Dedifferentiated amniotic fluid mesenchymal stem cell (primary cell): ENCODE data around the gene AKAP12.

Experiments used
- DNase-seq: peaks from one replicate; pipeline ENCODE4 v3.0.0-alpha.2; 2016; ENCODE audit errors: extremely low spot score

The AKAP12 gene, protein sequence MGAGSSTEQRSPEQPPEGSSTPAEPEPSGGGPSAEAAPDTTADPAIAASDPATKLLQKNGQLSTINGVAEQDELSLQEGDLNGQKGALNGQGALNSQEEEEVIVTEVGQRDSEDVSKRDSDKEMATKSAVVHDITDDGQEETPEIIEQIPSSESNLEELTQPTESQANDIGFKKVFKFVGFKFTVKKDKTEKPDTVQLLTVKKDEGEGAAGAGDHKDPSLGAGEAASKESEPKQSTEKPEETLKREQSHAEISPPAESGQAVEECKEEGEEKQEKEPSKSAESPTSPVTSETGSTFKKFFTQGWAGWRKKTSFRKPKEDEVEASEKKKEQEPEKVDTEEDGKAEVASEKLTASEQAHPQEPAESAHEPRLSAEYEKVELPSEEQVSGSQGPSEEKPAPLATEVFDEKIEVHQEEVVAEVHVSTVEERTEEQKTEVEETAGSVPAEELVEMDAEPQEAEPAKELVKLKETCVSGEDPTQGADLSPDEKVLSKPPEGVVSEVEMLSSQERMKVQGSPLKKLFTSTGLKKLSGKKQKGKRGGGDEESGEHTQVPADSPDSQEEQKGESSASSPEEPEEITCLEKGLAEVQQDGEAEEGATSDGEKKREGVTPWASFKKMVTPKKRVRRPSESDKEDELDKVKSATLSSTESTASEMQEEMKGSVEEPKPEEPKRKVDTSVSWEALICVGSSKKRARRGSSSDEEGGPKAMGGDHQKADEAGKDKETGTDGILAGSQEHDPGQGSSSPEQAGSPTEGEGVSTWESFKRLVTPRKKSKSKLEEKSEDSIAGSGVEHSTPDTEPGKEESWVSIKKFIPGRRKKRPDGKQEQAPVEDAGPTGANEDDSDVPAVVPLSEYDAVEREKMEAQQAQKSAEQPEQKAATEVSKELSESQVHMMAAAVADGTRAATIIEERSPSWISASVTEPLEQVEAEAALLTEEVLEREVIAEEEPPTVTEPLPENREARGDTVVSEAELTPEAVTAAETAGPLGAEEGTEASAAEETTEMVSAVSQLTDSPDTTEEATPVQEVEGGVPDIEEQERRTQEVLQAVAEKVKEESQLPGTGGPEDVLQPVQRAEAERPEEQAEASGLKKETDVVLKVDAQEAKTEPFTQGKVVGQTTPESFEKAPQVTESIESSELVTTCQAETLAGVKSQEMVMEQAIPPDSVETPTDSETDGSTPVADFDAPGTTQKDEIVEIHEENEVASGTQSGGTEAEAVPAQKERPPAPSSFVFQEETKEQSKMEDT (N-terminal part only)

DNA sequence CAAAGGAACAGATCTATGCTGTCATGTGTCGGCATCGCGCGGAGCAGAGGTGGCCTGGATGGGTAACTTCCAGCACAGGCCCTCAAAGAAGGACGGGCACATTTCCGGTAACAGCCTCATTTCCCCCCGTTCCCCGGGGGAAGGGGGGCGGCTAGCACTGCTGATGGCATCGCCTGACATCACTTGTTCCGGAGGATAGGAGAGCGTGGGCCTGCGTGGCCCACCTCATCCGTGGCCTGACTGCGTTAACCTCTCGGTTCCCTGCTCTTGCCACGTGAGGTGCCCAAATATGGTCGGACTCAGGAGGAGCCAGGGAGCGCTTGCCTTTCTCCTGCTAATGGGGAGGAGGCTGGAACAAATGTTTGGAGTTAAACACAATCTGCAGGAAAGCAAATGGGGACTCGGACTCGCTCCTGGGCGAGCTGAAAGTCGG, at the start of gene AKAP12:
TSS of gene AKAP12 (plus strand) at position 365 of the 433 bp plus-strand sequence. CDS start 596 bp downstream, outside the sequence.
- no peak for DNase-seq

DNA sequence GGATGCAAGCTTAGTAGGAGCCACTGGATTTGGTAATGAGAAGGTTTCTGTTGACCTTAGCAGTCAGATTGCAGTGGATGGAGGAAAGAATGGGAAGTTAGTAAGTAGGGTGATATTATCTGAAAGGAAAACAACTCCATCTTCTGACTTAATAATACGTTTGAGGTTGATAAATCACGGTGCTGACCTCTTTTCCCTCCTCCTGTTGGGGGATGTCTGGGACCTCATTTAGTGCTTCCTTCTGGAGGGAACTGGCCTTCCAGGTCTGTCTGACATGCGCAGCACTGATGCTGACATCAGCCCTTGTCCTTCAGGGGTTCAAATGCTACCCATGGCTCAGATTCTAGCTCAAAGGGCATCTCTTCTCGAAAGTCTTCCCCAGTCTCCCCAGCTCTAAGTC, 48.2 kb upstream of the AKAP12 start:
- DNase-seq, result no peak

DNA sequence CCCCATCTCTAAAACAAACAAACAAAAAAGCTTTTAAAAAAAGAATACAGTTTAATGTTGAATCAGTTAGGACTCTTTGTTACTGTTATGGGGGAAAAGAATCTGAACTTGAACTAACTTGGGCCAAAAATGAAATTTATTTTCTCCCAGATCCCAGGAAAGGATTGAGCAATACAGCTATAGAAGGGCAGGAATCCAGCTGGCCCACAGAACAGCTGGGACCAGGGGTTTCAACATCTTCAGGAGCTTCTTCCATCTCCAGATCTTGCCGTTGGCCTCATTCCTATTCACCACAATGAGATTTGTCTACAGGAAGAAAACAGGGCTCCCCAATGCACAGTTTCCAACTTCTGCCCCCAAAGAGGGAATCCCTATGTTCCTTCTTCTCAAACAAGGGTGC, 43.2 kb upstream of the AKAP12 start:
- DNase-seq, result peak; percentile 40

DNA sequence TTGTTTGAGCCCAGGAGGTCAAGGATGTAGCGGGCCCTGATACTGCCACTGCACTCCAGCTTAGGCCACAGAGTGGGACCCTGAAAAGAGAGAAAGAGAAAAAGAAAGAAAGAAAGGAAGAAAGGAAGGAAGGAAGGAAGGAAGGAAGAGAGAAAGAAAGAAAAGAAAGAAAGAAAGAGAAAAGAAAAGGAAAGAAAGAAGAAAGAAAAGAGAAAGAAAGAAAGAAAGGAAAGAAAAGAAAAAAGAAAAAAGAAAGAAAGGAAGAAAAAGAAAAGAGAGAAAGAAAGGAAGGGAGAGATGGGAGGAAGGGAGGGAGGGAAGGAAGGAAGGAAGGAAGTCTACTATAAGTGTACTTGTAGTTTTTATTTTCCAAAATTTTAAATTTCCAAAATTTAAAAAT, 42.2 kb upstream of the AKAP12 start:
- DNase-seq, result no peak

DNA sequence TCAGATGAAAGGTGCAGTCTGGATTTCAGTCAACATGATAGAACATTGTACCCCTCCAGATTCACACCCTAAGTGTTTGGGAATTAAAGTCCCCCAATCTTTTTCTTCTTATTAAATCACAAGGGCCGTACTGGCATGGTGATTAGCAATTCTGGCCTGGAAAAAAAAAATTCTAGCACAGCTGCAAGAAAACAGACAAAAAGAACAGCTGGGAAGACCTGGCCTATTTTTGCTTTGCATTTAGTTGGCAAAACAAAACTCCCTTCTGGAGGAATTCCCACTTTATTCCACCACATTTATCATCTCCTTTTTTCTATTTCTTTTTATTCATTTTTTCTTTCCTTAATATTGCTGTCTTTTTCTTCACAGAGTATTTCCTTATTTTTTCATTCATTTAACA, 39.8 kb upstream of the AKAP12 start:
- DNase-seq, result no peak

DNA sequence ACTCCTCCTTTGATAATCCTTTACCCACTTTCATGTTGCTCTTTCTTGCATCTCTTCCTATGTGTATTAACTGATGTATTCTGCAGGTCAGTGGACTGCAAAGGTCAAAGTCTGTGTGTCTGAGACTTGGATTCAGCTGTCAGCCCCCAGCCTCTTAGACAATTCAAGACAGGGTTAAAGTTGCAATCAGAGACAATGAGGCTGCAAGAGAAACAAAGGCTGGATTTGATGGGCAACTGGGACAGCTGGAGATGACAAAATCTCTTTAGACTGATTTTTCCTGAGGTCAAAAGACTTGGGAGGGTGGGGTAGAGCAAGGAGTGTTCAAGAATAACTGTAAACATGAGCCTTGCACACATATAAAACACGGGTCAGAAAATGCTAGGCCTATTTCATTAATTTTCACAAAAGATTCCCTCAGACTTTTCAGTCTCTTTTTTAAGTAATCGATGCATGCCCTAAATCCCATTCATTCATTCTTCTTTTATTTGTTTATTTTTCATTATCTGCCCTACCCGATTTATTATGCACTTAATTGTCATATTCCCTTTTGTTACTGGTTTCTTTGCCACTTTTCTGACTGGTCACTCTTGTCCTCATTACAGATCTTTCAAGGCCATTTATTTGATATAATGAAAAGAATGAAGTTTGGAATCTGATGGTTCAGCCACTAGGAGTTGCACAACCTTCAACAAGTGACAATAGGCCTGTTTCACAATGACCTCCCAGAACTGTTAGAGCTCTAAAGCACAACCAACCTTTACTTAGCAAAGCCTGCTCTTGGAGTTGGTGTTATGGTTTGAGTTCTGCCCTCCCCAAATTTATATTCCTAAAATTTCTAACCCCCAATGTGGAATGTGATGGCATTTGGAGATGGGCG, 33.8 kb upstream of the AKAP12 start:
- DNase-seq, result no peak

DNA sequence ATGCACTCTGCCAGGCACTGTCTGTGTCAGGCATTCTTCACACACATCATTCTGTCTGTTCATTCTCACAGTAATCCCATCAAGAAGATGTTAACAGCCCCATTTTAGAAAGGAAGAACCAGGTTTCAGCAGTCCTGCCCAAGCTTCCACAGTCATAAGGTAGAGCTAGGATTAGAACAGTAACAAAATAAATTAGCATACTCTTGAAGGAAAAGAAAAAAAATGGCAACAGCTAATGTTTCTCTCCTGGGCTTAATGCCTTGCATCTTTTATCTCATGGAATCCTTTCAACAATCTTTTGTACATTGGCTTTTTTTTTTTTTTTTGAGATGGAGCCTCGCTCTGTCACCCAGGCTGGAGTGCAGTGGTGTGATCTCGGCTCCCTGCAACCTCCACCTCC, 32.1 kb upstream of the AKAP12 start:
- DNase-seq, result no peak

DNA sequence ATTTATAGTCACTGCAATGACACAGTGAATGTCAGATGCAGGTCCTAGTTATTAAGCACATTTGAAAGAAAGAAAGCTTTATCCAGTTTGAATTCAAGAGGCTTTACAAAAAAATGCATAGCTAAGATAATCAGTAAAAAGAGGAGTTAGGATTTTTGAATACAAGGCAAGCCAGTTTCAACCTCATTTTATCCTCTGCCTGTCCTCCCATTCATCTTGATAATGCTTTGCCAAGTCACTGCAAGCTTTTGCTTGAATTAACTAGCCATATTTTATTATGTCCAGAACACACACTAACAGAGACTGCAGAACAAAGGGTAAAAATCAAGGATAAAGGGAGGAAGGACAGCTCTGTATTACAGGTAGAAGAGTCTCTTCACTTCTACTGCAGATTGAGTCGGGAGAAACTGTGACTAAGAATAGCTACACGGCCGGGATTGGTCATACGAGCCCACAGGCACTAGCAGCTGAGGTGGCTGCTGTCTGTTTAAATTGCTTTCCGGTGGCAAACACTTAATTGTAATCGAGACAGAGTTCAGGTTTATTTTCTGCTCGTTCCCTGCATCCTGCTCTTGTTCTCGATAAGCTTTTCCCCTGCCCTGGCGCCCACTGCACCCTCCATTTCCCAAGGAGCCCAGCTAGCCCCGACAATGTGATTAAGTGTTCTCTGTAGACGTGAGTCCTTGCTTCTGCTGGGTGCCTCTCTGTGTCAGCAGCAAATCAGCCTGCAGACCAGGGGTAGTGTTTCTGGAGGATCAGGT, 30.5 kb upstream of the AKAP12 start:
- no peak for DNase-seq

DNA sequence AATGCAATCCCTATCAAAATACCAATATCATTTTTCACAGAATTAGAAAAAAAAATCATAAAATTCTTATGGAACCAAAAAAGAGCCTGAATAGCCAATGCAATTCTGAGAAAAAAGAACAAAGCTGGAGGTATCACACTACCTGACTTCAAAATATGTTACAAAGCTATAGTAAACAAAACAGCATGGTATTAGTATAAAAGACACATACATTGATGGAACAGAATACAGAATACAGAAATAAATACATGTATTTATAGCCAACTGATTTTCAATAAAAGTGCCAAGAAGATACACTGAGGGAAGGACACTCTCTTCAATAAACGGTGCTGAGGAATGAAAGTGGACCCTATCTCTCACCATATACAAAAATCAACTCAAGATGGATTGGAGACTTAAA, 28.7 kb upstream of the AKAP12 start:
- no peak for DNase-seq

DNA sequence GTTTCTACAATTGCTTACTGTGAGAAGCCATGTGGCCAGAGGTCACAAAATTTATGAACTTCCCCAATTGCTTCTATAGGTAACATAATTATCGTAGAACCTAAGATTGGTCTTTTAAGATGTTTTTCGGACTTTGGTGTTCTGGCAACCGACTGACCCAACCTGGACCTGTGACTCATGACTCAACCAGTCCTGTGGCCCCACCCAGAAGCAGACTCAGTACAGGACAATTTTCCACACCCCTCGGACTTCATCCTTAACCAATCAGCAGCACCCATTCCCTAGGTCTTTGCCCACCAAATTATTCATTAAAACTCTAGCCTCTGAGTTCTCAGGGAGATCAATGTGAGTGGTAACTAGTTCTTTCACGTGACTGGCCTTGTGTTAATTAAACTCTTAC, 26.4 kb upstream of the AKAP12 start:
- no peak for DNase-seq

DNA sequence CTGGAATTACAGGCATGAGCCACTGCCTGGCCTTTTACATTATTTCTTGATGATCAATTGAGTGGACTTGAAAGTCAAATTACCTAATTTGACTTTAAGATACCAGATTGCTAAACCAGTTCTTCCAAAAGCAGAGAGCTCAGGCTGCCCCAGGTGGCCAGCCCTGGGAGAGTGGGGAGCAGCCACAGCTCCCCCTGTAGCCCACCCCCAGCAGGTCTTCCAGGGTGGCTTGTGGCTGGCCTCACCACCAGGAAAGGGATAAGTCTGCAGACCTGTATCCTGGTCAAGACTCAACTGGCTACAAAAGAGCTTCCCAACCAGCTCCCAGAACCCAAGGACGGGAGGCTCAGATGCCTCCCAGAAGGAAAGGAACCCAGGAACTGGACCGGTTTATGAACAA, 23.8 kb upstream of the AKAP12 start:
- no peak for DNase-seq

DNA sequence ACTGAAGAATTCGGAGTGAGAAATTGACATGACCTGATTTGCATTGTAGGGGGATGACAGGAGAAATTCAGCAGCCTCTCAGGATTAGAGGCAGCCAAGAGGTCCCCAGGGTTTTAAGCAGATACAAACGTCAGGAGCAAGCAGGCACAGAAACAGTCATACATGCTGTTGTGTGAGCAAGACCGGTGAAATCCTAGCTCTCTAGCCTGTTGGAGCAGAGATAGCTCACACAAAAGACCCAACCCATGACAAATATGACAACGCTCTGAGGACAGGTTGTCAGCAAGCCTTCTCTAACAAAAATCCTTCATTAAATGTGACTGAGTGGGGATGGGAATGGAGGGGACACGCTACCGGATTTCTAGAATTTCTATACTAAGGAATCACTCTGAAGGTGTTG, 23.0 kb upstream of the AKAP12 start:
- DNase-seq, result no peak

DNA sequence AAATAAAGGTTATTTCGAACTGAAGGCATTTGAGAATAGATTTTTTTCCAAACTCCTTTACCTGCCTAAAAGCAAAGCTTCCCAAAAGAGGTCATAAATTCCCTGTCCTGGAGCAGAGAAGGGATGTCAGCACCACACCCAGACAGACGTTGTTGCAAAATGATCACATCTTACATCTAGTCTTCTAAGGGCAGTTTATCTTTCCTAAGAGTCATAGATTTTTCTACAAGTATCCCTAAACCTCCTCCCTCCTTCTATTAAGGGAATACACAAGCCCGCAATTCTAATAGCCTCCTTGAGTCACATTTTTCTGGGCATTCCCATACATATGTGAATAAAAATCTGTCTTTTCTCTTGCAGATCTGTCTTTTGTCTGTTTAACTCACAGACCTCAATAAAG, 20.6 kb upstream of the AKAP12 start:
- DNase-seq, result no peak

DNA sequence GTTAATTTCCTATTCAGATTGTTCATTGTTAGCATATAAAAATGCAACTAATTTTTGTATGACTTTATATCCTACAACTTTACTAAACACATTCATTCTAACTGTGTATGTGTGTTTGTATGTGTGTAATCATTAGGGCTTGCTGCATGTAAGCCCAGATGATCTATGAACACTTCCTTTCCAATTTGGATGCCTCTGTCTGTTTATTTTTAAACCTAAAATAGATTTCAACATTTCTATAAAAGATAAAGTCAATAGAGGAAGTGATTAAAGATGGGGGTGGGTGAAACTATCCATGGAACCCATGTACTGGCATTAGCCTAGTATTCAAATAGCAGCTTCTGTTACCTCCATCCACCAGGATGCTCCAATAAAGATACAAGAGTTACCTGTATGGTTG, 15.7 kb upstream of the AKAP12 start:
- DNase-seq, result no peak

DNA sequence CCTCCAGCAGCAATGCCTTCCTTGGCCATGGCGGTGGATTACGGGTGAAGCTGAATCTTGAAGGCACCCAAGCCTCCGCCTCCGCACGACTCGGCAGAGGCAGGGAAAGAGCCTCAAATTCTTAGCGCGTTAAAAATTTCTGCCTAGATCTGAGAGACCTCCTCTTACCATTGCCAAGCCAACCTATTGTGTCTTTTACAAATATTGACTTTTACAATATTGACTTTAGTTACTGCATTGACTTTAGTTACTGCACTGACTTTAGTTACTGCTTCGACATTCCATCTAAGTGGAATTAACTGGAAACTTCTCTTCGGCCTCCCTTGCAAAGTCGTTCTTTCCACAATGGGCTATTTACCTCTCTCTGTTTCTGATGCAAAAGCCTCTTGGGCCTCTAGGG, 13.8 kb upstream of the AKAP12 start:
- no peak for DNase-seq

DNA sequence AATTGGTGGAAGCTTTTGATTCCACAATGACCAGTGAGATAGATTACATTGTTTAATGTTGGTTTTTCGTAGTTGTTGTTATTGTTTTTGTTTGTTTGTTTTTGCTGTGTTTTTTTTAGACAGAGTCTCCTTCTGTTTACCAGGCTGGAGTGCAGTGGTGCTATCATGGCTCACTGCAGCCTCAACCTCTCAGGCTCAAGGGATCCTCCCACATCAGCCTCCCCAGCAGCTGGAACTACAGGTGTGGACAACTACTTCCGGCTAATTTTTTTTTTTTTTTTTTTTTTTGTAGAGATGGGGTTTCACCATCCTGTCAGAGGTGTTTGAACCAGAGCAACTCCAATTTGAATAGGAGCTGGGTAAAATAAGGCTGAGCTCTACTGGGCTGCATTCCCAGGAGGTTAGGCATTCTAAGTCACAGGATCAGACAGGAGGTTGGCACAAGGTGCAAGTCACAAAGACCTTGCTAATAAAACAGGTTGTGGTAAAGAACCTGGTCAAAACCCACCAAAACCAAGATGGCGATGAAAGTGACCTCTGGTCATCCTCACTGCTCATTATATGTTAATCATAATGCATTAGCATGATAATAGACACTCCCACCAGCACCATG, 10.9 kb upstream of the AKAP12 start:
- no peak for DNase-seq

DNA sequence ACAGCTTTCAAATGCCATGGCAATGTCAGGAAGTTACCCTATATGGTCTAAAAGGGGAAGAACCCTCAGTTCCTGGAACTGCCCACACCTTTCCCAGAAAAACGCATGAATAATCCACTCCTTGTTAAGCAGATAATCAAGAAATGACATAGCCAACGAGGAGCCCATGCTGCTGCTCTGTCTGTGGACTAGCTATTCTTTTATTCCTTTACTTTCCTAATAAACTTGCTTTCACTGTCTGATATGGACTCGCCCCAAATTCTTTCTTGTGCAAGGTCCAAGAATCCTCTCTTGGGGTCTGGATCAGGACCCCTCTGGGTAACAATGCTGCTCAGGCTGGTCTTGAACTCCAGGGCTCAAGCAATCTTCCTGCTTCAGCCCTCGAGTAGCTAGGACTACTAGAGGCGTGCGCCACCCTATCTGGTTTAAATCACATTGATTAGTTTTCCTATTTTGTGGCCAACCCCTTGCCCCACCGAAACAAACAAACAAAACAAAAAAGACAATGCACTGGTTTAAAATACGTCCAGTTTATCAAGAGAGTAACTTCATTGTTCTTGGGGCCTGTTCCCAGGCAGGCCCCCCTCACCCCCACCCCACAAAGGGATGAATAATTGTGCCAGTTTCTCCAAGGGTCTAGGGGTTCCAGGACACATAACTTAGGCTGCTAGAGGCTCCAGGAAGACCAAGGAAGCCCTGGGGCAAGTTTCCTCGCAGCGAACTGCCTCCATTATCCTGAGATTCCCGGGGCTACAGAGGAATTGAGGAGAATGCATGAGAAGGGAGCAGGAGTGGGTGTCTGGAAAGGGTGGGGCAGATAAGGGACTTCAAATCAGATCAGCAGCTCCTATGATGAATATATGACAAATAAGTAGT, 10.1 kb upstream of the AKAP12 start:
- DNase-seq, result no peak

DNA sequence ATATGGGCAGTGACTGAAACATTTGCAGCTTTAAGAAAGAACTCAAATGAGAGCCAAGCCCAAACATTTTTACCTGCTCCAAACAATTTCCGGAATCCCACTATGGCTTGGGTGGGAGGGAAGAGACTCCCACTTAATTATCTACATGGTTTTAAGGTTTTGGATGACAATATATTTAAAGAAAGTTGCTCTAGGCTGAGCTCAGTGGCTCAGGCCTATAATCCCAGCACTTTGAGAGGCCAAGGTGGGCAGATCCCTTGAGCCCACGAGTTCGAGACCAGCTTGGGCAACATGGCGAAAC, 9.5 kb upstream of the AKAP12 start:
- DNase-seq, result no peak

DNA sequence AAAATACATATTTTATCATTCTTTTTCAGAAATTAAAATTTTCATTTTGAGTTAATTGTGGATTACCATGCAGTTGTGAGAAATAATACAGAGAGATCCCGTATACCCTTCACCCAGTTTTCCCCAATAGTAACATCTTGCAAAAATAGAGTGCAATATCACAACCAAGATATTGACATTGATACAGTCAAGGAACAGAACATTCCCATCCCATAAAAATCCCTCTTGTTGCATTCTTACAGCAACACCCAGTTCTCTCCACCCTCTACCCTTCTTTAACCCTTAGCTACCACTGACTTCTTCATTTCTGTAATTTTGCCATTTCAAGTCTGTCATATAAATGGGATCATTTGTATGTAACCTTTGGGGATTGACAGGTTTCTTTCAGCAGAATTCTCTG, 6.9 kb upstream of the AKAP12 start:
- no peak for DNase-seq
